GM23338 (cell line): Measurements from ENCODE around the gene PUM1. TPM values are rescaled to one million over a fixed set of nuclear protein-coding genes. Genes with fewer than 3 reads are reported as not detected.

Experiments
- ATAC-seq: fragments of 200-7000 bp; cut with Tn5 transposase; 3 replicates; pipeline ENCODE4 v1.9.1; 2020
- DNase-seq: peaks from one replicate; pipeline ENCODE4 v3.0.0-alpha.2; 2015; ENCODE audit warnings: low spot score
- H2AFZ ChIP-seq: fragments of 200-600 bp; sonication (generic); 2 replicates; pipeline ENCODE4 v1.8.0; 2016; ENCODE audit warnings: antibody characterized with exemption, mild to moderate bottlenecking, moderate library complexity
- H3F3A ChIP-seq: fragments of 200-600 bp; sonication (generic); replicated peaks from 2 replicates; pipeline ENCODE4 v1.8.0; 2017; ENCODE audit warnings: antibody characterized with exemption, mixed run types, low read depth
- H3K27ac ChIP-seq: fragments of 200-600 bp; sonication (generic); 2 replicates; pipeline ENCODE4 v1.6.1; 2016; ENCODE audit warnings: low read depth
- H3K27me3 ChIP-seq: fragments of 200-600 bp; sonication (generic); 2 replicates; pipeline ENCODE4 v1.8.0; 2016; ENCODE audit warnings: mild to moderate bottlenecking, mixed run types, moderate library complexity; ENCODE audit not compliant: insufficient read depth
- H3K36me3 ChIP-seq: fragments of 200-600 bp; sonication (generic); 2 replicates; pipeline ENCODE4 v1.8.0; 2016; ENCODE audit warnings: mild to moderate bottlenecking; ENCODE audit not compliant: insufficient read depth
- H3K4me1 ChIP-seq: fragments of 200-600 bp; sonication (generic); 2 replicates; pipeline ENCODE4 v1.8.0; 2016; ENCODE audit warnings: mild to moderate bottlenecking, moderate library complexity; ENCODE audit not compliant: insufficient read depth
- H3K4me2 ChIP-seq: fragments of 200-600 bp; sonication (generic); 2 replicates; pipeline ENCODE4 v1.7.1; 2017; ENCODE audit warnings: mixed run types
- H3K4me3 ChIP-seq: fragments of 200-600 bp; sonication (generic); 2 replicates; pipeline ENCODE4 v1.6.1; 2016; ENCODE audit warnings: mixed run types
- H3K79me2 ChIP-seq: fragments of 200-600 bp; sonication (generic); replicated peaks from 2 replicates; pipeline ENCODE4 v1.8.0; 2017; ENCODE audit warnings: mild to moderate bottlenecking; ENCODE audit not compliant: insufficient read depth
- H3K9me2 ChIP-seq: fragments of 200-600 bp; sonication (generic); 2 replicates; pipeline ENCODE4 v1.8.0; 2017; ENCODE audit not compliant: insufficient read depth
- H4K20me1 ChIP-seq: fragments of 200-600 bp; sonication (generic); replicated peaks from 2 replicates; pipeline ENCODE4 v1.8.0; 2017; ENCODE audit warnings: mild to moderate bottlenecking; ENCODE audit not compliant: insufficient read depth
- H3K27ac Mint-ChIP-seq: 2 replicates; pipeline ENCODE4 v1.8.0; 2020; ENCODE audit warnings: inconsistent platforms, mild to moderate bottlenecking, moderate library complexity, mixed read lengths
- H3K27me3 Mint-ChIP-seq: 3 replicates; pipeline ENCODE4 v1.8.0; 2022; ENCODE audit warnings: low read depth, mild to moderate bottlenecking, moderate library complexity, mixed read lengths, inconsistent platforms; ENCODE audit not compliant: insufficient read depth, poor library complexity
- H3K36me3 Mint-ChIP-seq: 3 replicates; pipeline ENCODE4 v1.8.0; 2021; ENCODE audit warnings: low read depth, mild to moderate bottlenecking, inconsistent platforms, moderate library complexity, mixed read lengths
- H3K4me1 Mint-ChIP-seq: 3 replicates; pipeline ENCODE4 v1.8.0; 2020; ENCODE audit warnings: mild to moderate bottlenecking, inconsistent platforms, mixed read lengths
- H3K4me3 Mint-ChIP-seq: 3 replicates; pipeline ENCODE4 v1.8.0; 2021; ENCODE audit warnings: moderate library complexity, mild to moderate bottlenecking, inconsistent platforms, mixed read lengths
- H3K9me3 Mint-ChIP-seq: 3 replicates; pipeline ENCODE4 v1.8.0; 2020; ENCODE audit warnings: moderate library complexity, mild to moderate bottlenecking, inconsistent platforms, mixed read lengths
- CREB1 ChIP-seq: fragments of 250-450 bp; sonication (Bioruptor Pico); IDR thresholded peaks from 2 replicates; pipeline ENCODE4 v1.5.0; 2020; ENCODE audit warnings: low read depth, mild to moderate bottlenecking, moderate library complexity
- EZH2 ChIP-seq: fragments of 200-600 bp; sonication (generic); IDR thresholded peaks from one replicate; pipeline ENCODE4 v1.8.0; 2017; ENCODE audit warnings: antibody characterized with exemption, mild to moderate bottlenecking, low read depth; ENCODE audit not compliant: unreplicated experiment
- EZH2phosphoT487 ChIP-seq: fragments of 200-600 bp; sonication (generic); IDR thresholded peaks from one replicate; pipeline ENCODE4 v1.8.1; 2018; ENCODE audit warnings: antibody characterized with exemption; ENCODE audit not compliant: unreplicated experiment
- JUNB ChIP-seq: IDR thresholded peaks from one replicate; pipeline ENCODE4 v1.6.1; 2016; ENCODE audit warnings: antibody characterized with exemption; ENCODE audit not compliant: unreplicated experiment
- NANOG ChIP-seq: IDR thresholded peaks from 2 replicates; pipeline ENCODE4 v1.6.1; 2016; ENCODE audit warnings: antibody characterized with exemption, borderline replicate concordance
- POLR2AphosphoS5 ChIP-seq: IDR thresholded peaks from 2 replicates; pipeline ENCODE4 v1.6.1; 2016; ENCODE audit warnings: antibody characterized with exemption, low read depth
- STAT1 ChIP-seq: IDR thresholded peaks from one replicate; pipeline ENCODE4 v1.6.1; 2016; ENCODE audit warnings: antibody characterized with exemption; ENCODE audit not compliant: unreplicated experiment
- ZNF114 ChIP-seq: fragments of 250-450 bp; sonication (Bioruptor Pico); IDR thresholded peaks from 2 replicates; pipeline ENCODE4 v1.5.0; 2020; ENCODE audit warnings: mild to moderate bottlenecking, moderate library complexity
- ZNF331 ChIP-seq: fragments of 250-450 bp; sonication (Bioruptor Pico); IDR thresholded peaks from 2 replicates; pipeline ENCODE4 v1.5.0; 2020; ENCODE audit warnings: low read depth, mild to moderate bottlenecking, moderate library complexity
- polyA plus RNA-seq: library from polyadenylated mRNA; unstranded; fragments of >200 nt; fragmentation: Nextera tagmentation; extraction: Ambion mirVana; gene quantifications from 2 replicates; pipeline ENCODE4 v1.2.1, GENCODE V29; 2016
- total RNA-seq: library from RNA; depleted of rRNA; stranded (reverse); fragments of >200 nt; shearing (Covaris generic); gene quantifications from 2 replicates; pipeline ENCODE4 v1.2.3, GENCODE V29; 2014
- TF ChIP-seq, protein P1 (sequence below): IDR thresholded peaks from one replicate; pipeline ENCODE4 v1.6.1; 2018; ENCODE audit warnings: antibody characterized with exemption; ENCODE audit not compliant: unreplicated experiment
- TF ChIP-seq, protein P2 (sequence below): IDR thresholded peaks from 2 replicates; pipeline ENCODE4 v1.6.1; 2016; ENCODE audit warnings: antibody characterized with exemption
- TF ChIP-seq, protein P3 (sequence below), 2 experiments: fragments of 200-600 bp in 1 of 2; sonication (generic) in 1 of 2; conservative IDR thresholded peaks; 2 replicates each; pipeline versions ENCODE4 v1.5.1 to v1.6.1; 2016 to 2017; ENCODE audit warnings: antibody characterized with exemption in 2 of 2, low read depth in 2 of 2, mild to moderate bottlenecking in 2 of 2, moderate library complexity in 1 of 2

PUM1 gene
- total and polyA plus RNA-seq, 2 experiments from 2014 or later = 44.4 to 117 TPM

DNA sequence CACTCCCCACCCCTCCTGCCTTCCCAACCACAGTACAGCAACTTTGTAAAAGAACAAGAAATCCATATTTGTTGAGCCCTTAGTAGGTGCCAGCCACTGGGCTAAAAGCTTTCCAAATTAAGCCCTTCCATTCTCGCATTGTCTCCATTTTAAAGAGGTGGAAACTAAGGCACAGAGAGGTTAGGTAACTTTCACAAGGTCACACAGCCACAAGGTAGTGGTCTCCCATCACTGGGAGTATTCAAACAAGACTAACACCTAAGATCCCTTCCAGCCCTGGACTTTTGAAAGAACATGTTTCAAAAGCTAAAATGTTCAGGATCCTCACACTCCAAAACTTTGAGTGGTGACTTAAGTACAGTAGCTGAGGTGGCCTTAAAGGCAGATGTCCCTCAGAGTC, 160.1 kb downstream of the PUM1 start:
- Histone ChIP-seq H3K4me3 (no peak overlapping the region), H3K4me1 (peaks cover 43% of the 10 kb centered on the region), H2AFZ (no peak overlapping the region), H3K4me2 (no peak overlapping the region), H3K27me3 (peaks cover 18% of the 10 kb centered on the region), H3K27ac (no peak overlapping the region), H3K79me2 (peaks cover 3% of the 10 kb centered on the region), H3K36me3 (no peaks in the 10 kb centered on the region), H3K9me2 (no peaks in the 10 kb centered on the region), H3F3A (peaks cover 19% of the 10 kb centered on the region; the same call in 1 of the 2 replicates), H4K20me1 (peaks cover 4% of the 10 kb centered on the region; the same call in 1 of the 2 replicates)
- DNase-seq (no peak), ATAC-seq (no peak)
- no peak overlapping the region for H3K4me3 Mint-ChIP-seq
- H3K36me3 Mint-ChIP-seq = no peaks in the 10 kb centered on the region; the same call in 2 of the 3 replicates
- no peaks in the 10 kb centered on the region for H3K9me3 Mint-ChIP-seq
- H3K27me3 Mint-ChIP-seq = peaks cover 27% of the 10 kb centered on the region
- no peak overlapping the region for H3K27ac Mint-ChIP-seq
- TF ChIP-seq ZNF114 (CRISPR knock-in tag) = no peak
- TF ChIP-seq STAT1 = no peak
- no peak for TF ChIP-seq ZNF331
- TF ChIP-seq EZH2 = no peak
- no peak for TF ChIP-seq NANOG
- TF ChIP-seq, protein P1, sequence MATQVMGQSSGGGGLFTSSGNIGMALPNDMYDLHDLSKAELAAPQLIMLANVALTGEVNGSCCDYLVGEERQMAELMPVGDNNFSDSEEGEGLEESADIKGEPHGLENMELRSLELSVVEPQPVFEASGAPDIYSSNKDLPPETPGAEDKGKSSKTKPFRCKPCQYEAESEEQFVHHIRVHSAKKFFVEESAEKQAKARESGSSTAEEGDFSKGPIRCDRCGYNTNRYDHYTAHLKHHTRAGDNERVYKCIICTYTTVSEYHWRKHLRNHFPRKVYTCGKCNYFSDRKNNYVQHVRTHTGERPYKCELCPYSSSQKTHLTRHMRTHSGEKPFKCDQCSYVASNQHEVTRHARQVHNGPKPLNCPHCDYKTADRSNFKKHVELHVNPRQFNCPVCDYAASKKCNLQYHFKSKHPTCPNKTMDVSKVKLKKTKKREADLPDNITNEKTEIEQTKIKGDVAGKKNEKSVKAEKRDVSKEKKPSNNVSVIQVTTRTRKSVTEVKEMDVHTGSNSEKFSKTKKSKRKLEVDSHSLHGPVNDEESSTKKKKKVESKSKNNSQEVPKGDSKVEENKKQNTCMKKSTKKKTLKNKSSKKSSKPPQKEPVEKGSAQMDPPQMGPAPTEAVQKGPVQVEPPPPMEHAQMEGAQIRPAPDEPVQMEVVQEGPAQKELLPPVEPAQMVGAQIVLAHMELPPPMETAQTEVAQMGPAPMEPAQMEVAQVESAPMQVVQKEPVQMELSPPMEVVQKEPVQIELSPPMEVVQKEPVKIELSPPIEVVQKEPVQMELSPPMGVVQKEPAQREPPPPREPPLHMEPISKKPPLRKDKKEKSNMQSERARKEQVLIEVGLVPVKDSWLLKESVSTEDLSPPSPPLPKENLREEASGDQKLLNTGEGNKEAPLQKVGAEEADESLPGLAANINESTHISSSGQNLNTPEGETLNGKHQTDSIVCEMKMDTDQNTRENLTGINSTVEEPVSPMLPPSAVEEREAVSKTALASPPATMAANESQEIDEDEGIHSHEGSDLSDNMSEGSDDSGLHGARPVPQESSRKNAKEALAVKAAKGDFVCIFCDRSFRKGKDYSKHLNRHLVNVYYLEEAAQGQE = no peak
- TF ChIP-seq POLR2AphosphoS5 = no peak
- TF ChIP-seq, protein P2, sequence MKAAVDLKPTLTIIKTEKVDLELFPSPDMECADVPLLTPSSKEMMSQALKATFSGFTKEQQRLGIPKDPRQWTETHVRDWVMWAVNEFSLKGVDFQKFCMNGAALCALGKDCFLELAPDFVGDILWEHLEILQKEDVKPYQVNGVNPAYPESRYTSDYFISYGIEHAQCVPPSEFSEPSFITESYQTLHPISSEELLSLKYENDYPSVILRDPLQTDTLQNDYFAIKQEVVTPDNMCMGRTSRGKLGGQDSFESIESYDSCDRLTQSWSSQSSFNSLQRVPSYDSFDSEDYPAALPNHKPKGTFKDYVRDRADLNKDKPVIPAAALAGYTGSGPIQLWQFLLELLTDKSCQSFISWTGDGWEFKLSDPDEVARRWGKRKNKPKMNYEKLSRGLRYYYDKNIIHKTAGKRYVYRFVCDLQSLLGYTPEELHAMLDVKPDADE = no peak
- no peak for TF ChIP-seq EZH2phosphoT487
- peaks cover 62% of the 10 kb centered on the region for H3K4me1 Mint-ChIP-seq

DNA sequence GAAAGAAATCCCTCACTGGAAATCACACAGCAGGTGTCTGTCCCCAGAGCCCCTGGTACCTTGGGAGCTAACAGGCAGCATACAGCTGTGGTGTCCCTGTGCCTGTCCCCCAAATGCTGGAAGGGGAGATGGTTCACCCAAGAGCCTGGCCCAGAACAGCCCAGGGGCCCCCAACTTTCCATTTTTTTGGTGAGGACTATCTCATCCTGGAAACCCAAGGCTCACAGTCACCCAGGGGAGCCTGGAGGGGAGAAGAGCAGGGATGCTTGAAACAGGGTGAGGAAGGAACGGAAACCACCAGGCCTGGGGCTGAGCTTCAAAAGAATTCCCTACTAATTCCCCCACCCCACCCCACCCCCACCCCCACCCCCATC, 160.6 kb downstream of the PUM1 start:
- Mint-ChIP-seq H3K9me3 (no peaks in the 10 kb centered on the region), H3K27me3 (peaks cover 24% of the 10 kb centered on the region), H3K36me3 (no peaks in the 10 kb centered on the region; the same call in 2 of the 3 replicates), H3K4me1 (peaks cover 60% of the 10 kb centered on the region), H3K4me3 (no peak overlapping the region), H3K27ac (0 out of 2 replicates have a peak overlapping the region, but pooled peaks have one; percentile 38)
- Histone ChIP-seq H3K4me3 (no peak overlapping the region), H3K4me2 (0 out of 2 replicates have a peak overlapping the region, but pooled peaks have one; percentile 26), H3K27ac (no peak overlapping the region), H3K9me2 (no peaks in the 10 kb centered on the region), H3K27me3 (peaks cover 18% of the 10 kb centered on the region), H3K79me2 (peaks cover 3% of the 10 kb centered on the region), H4K20me1 (peaks cover 4% of the 10 kb centered on the region; the same call in 1 of the 2 replicates), H3K4me1 (peaks cover 42% of the 10 kb centered on the region), H2AFZ (no peak overlapping the region), H3F3A (peaks cover 18% of the 10 kb centered on the region; the same call in 1 of the 2 replicates), H3K36me3 (no peaks in the 10 kb centered on the region)
- ATAC-seq (no peak), DNase-seq (no peak)
- TF ChIP-seq, protein P3, sequence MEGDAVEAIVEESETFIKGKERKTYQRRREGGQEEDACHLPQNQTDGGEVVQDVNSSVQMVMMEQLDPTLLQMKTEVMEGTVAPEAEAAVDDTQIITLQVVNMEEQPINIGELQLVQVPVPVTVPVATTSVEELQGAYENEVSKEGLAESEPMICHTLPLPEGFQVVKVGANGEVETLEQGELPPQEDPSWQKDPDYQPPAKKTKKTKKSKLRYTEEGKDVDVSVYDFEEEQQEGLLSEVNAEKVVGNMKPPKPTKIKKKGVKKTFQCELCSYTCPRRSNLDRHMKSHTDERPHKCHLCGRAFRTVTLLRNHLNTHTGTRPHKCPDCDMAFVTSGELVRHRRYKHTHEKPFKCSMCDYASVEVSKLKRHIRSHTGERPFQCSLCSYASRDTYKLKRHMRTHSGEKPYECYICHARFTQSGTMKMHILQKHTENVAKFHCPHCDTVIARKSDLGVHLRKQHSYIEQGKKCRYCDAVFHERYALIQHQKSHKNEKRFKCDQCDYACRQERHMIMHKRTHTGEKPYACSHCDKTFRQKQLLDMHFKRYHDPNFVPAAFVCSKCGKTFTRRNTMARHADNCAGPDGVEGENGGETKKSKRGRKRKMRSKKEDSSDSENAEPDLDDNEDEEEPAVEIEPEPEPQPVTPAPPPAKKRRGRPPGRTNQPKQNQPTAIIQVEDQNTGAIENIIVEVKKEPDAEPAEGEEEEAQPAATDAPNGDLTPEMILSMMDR (conservative IDR thresholded peaks at IDR 0.05; ENCODE audit: low read depth in 2 of 2) = no peak
- TF ChIP-seq STAT1 = no peak
- TF ChIP-seq, protein P2 = no peak
- TF ChIP-seq, protein P1 = no peak
- TF ChIP-seq EZH2 = no peak
- no peak for TF ChIP-seq ZNF331
- TF ChIP-seq NANOG = no peak
- TF ChIP-seq CREB1 = no peak
- no peak for TF ChIP-seq JUNB
- TF ChIP-seq EZH2phosphoT487 = no peak
- no peak for TF ChIP-seq ZNF114 (CRISPR knock-in tag)
- no peak for TF ChIP-seq POLR2AphosphoS5
